Measurements from ENCODE around the gene RWDD1.
A peak's percentile ranks its signal among the peaks of the same experiment; 100 is the strongest.
"Not testable (repeated sequence)": the region's sequence is repeated elsewhere in the genome, so short reads cannot be mapped to it uniquely, and the experiment has no call there.

RWDD1 gene

GRCh38 chr6:116560130-116560529 is 11.2 kb upstream of the RWDD1 start:
- DNase-seq (ENCODE audit: low read depth in 2 of 2), result no peak

DNA sequence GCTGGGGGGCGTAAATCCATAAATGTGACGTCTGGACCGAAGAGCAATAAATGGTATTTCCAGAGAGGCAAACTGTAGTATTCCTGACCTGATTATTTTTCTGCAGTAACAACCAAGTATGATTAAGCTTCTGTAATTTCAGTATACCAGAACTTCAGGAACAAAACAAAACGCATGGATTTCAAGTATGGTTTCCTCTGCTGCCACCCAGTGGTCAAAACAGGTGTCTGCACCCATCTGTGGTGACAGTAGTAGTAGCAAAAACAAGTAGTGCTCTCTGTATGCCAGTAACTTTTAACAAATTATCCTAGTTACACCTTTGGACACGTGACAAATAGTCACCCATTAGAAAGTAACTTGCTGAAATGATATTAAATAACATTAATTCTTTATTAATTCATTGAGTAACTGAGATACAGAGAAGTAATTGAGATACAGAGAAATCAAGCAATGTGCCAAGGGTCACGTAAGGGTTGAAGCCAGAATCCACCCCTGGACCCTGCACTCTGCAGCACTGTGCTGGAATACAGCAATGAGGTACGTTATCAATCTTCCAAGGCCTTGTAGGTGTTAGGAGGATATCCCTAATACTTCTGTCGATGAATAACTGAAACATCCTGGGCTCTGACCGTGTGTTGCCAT is 9.8 kb upstream of the RWDD1 start:
- peak; percentile 11 to 46 for DNase-seq (ENCODE audit: low read depth in 2 of 2)

- no peak for DNase-seq (ENCODE audit: low read depth in 2 of 2)
Observed at GRCh38 chr6:116562019-116562403, 9.3 kb upstream of the RWDD1 start.

GRCh38 chr6:116562614-116563013 is 8.7 kb upstream of the RWDD1 start:
- DNase-seq (ENCODE audit: low read depth in 2 of 2), result no peak

GRCh38 chr6:116563830-116564229 is 7.5 kb upstream of the RWDD1 start:
- no peak for DNase-seq (ENCODE audit: low read depth in 2 of 2)

GRCh38 chr6:116564311-116564710 is 7.0 kb upstream of the RWDD1 start:
- no peak for DNase-seq (ENCODE audit: low read depth in 2 of 2)

- DNase-seq (ENCODE audit: low read depth in 2 of 2), result no peak
Observed at GRCh38 chr6:116564921-116565872, 6.1 kb upstream of the RWDD1 start.

GRCh38 chr6:116568111-116568510 is 3.2 kb upstream of the RWDD1 start:
- no peak for DNase-seq (ENCODE audit: low read depth in 2 of 2)

DNA sequence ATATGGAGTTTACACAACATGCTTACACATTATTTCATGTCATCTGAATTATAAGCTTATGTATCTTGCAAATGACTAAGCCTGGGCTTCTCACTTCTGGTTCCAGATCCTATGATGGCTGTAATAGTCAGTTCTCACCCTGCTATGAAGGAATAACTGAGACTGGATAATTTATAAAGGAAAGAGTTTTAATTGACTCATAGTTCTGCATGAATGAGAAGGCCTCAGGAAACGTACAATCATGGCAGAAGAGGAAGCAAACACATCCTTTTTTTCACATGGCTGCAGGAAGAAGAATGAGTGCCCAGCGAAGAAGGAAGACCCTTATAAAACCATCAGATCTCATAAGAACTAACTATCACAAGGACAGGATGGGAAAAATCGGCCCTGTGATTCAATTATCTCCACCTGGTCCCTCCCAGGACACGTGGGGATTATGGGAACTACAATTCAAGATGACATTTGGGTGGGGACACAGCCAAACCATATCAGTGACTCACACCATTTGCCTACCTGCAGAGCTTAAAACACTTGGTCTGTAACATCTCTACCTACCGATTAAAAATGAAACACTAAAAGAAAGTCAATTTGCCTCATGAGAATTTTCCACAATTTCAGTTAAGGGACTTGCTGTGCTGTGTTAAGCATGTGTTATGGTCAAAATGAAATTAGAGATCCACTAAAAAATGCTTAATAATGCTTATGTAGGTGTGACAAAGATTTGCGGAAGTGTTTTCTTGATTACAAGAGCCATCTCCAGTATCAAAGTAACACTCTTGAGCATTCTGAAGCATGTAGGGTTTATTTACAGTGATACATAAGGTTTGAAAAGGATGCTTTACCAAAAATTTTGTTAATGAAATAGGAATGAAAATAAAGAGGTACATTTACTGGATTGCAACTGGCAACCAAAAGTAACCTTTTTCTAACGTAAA is 2.2 kb upstream of the RWDD1 start:
- no peak for DNase-seq (ENCODE audit: low read depth in 2 of 2)

- no peak for DNase-seq (ENCODE audit: low read depth in 2 of 2)
Observed at GRCh38 chr6:116571683-116572000, 338 bp downstream of the RWDD1 start.

DNA sequence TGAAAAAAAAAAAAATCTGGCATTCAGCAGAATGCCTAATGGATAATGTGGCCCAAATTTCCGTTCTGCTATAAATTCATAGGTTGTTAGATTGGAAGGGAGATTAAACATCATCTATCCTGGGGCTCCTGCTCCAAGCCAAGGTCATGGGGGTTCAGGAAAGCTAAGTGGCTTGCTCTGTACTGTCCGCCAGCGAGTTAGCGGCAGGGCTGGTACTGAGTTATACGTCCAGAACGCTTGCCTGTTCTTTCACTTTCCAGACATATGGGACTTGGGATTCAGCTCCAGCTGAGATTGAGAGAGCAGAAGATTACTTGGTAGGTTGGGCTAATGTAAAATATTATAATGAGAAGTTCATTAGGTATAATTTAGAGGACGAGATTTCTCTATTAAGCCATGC is 858 bp downstream of the RWDD1 start:
- no peak for DNase-seq (ENCODE audit: low read depth in 2 of 2)

DNA sequence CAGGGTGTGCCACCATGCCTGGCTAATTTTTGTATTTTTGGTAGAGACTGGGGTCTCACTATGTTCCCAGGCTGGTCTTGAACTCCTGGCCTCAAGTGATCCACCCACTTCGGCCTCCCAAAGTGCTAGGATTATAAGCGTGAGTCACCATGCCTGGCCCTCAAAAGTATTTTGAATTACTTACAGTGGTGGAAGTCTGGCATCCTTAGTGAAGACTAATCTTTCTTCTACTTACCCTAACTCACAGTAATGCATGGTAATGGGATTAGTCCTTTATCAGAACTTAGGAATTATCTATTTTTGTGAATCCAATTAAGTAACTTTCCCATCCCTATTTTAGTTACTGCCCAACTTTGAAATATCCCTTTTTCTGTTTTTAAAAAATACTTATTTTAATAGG is 3.9 kb downstream of the RWDD1 start:
- DNase-seq (ENCODE audit: low read depth in 2 of 2), result no peak

GRCh38 chr6:116577486-116577885 is 6.2 kb downstream of the RWDD1 start:
- DNase-seq (ENCODE audit: low read depth in 2 of 2), result no peak

DNA sequence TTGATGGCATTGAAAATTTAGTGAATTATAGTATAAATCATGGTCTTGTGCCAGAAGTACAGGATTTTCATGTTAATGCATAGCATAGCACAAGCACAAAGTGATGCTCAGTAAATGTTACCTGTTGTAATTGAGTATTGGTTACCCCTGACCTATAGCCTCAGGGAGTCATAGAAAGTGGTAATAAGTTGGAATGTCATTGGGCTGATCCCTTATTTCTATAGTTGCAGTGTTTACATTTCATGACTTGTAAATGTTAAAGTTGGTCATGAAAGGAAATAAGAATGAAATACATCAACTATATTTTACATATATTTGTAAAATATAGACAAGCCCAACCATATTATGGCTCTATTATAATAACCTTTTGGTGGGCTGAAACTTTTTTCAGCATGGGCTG is 7.0 kb downstream of the RWDD1 start:
- no peak for DNase-seq (ENCODE audit: low read depth in 2 of 2)

GRCh38 chr6:116579143-116579542 is 7.8 kb downstream of the RWDD1 start:
- no peak for DNase-seq (ENCODE audit: low read depth in 2 of 2)

DNA sequence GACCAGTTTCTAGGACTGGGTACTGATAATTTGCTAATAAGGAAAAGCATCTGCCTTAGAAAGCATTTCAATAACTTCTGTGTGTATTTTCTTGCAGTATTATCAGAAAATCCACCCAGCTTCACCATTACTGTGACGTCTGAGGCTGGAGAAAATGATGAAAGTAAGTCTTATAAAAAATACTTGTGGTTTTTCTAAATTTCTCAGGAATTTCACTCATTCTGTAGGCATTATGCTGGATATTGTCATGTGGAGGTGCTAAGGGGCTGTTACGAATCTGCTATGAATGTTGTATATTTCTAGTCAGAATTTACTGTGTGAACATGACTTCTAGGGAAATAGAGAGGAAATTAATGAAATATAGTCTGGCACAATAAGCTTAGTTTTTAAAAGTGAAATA is 8.9 kb downstream of the RWDD1 start:
- no peak for DNase-seq (ENCODE audit: low read depth in 2 of 2)

- no peak for DNase-seq (ENCODE audit: low read depth in 2 of 2)
Observed at GRCh38 chr6:116586276-116586675, 15.0 kb downstream of the RWDD1 start.

GRCh38 chr6:116586738-116587137 is 15.4 kb downstream of the RWDD1 start:
- no peak for DNase-seq (ENCODE audit: low read depth in 2 of 2)

- no peak for DNase-seq (ENCODE audit: low read depth in 2 of 2)
Observed at GRCh38 chr6:116595247-116595646, 23.9 kb downstream of the RWDD1 start.

DNA sequence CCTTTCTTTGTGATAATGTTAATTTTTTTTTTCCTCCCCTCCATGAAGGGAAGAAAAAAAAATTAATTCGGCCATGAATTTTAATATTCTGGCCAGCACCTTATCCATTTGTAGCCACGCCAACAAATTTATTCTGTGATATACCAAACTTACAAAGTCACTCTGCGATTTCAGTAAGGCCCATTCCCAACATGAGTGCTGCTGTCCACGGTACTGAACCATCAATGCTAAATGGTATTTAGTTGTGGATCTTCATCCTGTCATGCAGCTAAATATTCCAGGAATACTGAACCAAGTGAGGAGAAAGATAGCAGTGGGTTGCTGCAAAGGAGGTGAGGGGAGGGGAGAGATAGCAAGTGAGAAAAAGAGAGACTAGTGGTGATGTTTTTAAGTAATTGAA is 25.5 kb downstream of the RWDD1 start:
- no peak for DNase-seq (ENCODE audit: low read depth in 2 of 2)

GRCh38 chr6:116603916-116604315 is 32.6 kb downstream of the RWDD1 start:
- not testable (repeated sequence) for DNase-seq (ENCODE audit: low read depth in 2 of 2)

DNA sequence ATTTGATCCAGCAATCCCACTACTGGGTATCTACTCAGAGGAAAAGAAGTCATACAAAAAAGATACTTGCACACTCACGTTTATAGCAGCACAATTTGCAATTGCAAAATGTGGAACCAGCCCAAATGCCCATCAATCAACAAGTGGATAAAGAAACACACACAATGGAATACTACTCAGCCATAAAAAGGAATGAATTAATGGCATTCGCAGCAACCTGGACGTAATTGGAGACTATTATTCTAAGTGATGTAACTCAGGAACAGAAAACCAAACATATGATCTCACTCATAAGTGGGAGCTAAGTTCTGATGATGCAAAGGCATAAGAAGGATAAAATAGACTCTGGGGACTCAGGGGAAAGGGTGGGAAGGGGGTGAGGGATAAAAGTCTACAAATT is 33.6 kb downstream of the RWDD1 start:
- DNase-seq (ENCODE audit: low read depth in 2 of 2), result not testable (repeated sequence)
